K562 (cell line): Measurements from ENCODE around the gene RILP. TPM values are rescaled to one million over a fixed set of nuclear protein-coding genes. Genes with fewer than 3 reads are reported as not detected.

ENCODE experiments used
- AFF4 ChIP-seq: sonication (generic); formaldehyde crosslinking; IDR thresholded peaks from 2 replicates; pipeline ENCODE4 v1.8.0; 2023; ENCODE audit warnings: mild to moderate bottlenecking, missing genetic modification reagents
- ATF1 ChIP-seq, 2 experiments: fragments of 450-650 bp in 1 of 2; IDR thresholded peaks; 2 replicates each; pipeline ENCODE4 v1.6.1; 2016; ENCODE audit warnings: missing compliant biosample characterization in 1 of 2, missing genetic modification characterization in 1 of 2
- CCNT2 ChIP-seq: IDR thresholded peaks from 2 replicates; pipeline ENCODE4 v1.6.1; 2011; ENCODE audit warnings: borderline replicate concordance, low read depth, mild to moderate bottlenecking, moderate library complexity, mixed read lengths, low read length; ENCODE audit not compliant: insufficient read length; ENCODE audit errors: extremely low read depth
- CEBPB ChIP-seq: fragments of 450-650 bp; IDR thresholded peaks from 2 replicates; pipeline ENCODE4 v1.6.1; 2016; ENCODE audit warnings: missing genetic modification characterization, missing compliant biosample characterization
- HDGF ChIP-seq: fragments of 450-650 bp; IDR thresholded peaks from 2 replicates; pipeline ENCODE4 v1.6.1; 2016
- MCM7 ChIP-seq, 2 experiments: fragments of 450-650 bp; IDR thresholded peaks; 2 replicates each; pipeline ENCODE4 v1.6.1; 2016 to 2018
- PBX2 ChIP-seq, 2 experiments: IDR thresholded peaks in 1 of 2; conservative IDR thresholded peaks in 1 of 2; 2 replicates each; pipeline ENCODE4 v1.6.1; 2016; ENCODE audit warnings: low read depth in 2 of 2, mild to moderate bottlenecking in 1 of 2, missing compliant biosample characterization in 1 of 2, missing genetic modification characterization in 1 of 2, moderate library complexity in 1 of 2
- PTRF ChIP-seq: fragments of 450-650 bp; IDR thresholded peaks from 2 replicates; pipeline ENCODE4 v1.6.1; 2016; ENCODE audit warnings: mild to moderate bottlenecking, missing genetic modification characterization, missing compliant biosample characterization
- TBL1XR1 ChIP-seq, 2 experiments: IDR thresholded peaks; 2 replicates each; pipeline ENCODE4 v1.6.1; 2012; ENCODE audit warnings: improper control_type of control experiment in 2 of 2, low read length in 2 of 2, mild to moderate bottlenecking in 1 of 2
- THRB ChIP-seq: fragments of 450-650 bp; formaldehyde crosslinking; conservative IDR thresholded peaks from 2 replicates; pipeline ENCODE4 v1.4.0; 2022; ENCODE audit warnings: mild to moderate bottlenecking, missing genetic modification characterization
- ZNF232 ChIP-seq: sonication (generic); formaldehyde crosslinking; IDR thresholded peaks from 2 replicates; pipeline ENCODE4 v1.8.0; 2022; ENCODE audit warnings: mild to moderate bottlenecking, missing genetic modification reagents
- ZNF24 ChIP-seq: fragments of 450-650 bp; IDR thresholded peaks from 2 replicates; pipeline ENCODE4 v1.6.1; 2016
- ZNF584 ChIP-seq: fragments of 200-800 bp; sonication (Bioruptor generic); IDR thresholded peaks from 2 replicates; pipeline ENCODE4 v1.6.1; 2016; ENCODE audit warnings: low read depth, mild to moderate bottlenecking, missing genetic modification characterization, missing compliant biosample characterization
- polyA plus RNA-seq, 8 experiments: library from polyadenylated mRNA; depleted of rRNA in 4 of 8; stranded (reverse) in 5 of 8; unstranded in 3 of 8; fragments of >200 nt; fragmentation: Nextera tagmentation in 2 of 8; fragmentation: Illumina TruSeq in 1 of 8; extraction: Ambion mirVana in 2 of 8; extraction: Trizol in 1 of 8; gene quantifications; 2 replicates each; pipeline versions ENCODE4 v1.2.1 to v1.2.3, GENCODE V29; 2011 to 2014; ENCODE audit warnings: inconsistent platforms in 1 of 8, missing spikeins in 1 of 8
- total RNA-seq, 7 experiments: library from RNA; depleted of rRNA in 6 of 7; stranded (reverse); fragments of >200 nt in 6 of 7; fragmentation: Illumina TruSeq in 2 of 7; extraction: Trizol in 2 of 7; gene quantifications; 2 replicates each; pipeline versions ENCODE4 v1.2.1 to v1.2.3, GENCODE V29; 2011 to 2021; ENCODE audit warnings: low replicate concordance in 1 of 7
- TF ChIP-seq, protein P1 (sequence below): sonication (generic); formaldehyde crosslinking; IDR thresholded peaks from 2 replicates; pipeline ENCODE4 v1.4.0; 2020; ENCODE audit warnings: mild to moderate bottlenecking, missing genetic modification reagents
- TF ChIP-seq, protein P2 (sequence below): sonication (generic); formaldehyde crosslinking; IDR thresholded peaks from 2 replicates; pipeline ENCODE4 v1.8.0; 2022; ENCODE audit warnings: mild to moderate bottlenecking, missing genetic modification reagents

Gene RILP
- total and polyA plus RNA-seq, 9 of the 15 experiments (the other 6 are each of a cell fraction or from before 2014, with no cell fraction given): 0.75 to 54.9 (median 27.8) TPM

GRCh38 chr17:1649844-1650501 is at the start of gene RILP (continued):
- TF ChIP-seq PBX2 (CRISPR knock-in tag; IDR thresholded peaks at IDR 0.05; ENCODE audit: low read depth) (no peak), PBX2 (tag; conservative IDR thresholded peaks at IDR 0.05; ENCODE audit: low read depth) (no peak), MCM7 (IDR thresholded peaks at IDR 0.05) (no peak), ZNF24 (no peak), CCNT2 (peak; percentile 17), ATF1 (CRISPR knock-in tag; IDR thresholded peaks at IDR 0.05) (no peak), ATF1 (tag; IDR thresholded peaks at IDR 0.05) (no peak; the same call in 1 of the 2 replicates), ZNF232 (CRISPR knock-in tag) (no peak), PTRF (tag) (no peak), CEBPB (no peak), TBL1XR1 (IDR thresholded peaks at IDR 0.05; ENCODE audit: low read length in 2 of 2) (peak; percentile 38 to 63; a peak in 3 of 4 replicates), HDGF (no peak), ZNF584 (CRISPR knock-in tag) (no peak), THRB (CRISPR knock-in tag) (0 out of 2 replicates have a peak, but pooled peaks have one; percentile 56), AFF4 (CRISPR knock-in tag) (no peak; the same call in 1 of the 2 replicates)
- TF ChIP-seq, protein P1, sequence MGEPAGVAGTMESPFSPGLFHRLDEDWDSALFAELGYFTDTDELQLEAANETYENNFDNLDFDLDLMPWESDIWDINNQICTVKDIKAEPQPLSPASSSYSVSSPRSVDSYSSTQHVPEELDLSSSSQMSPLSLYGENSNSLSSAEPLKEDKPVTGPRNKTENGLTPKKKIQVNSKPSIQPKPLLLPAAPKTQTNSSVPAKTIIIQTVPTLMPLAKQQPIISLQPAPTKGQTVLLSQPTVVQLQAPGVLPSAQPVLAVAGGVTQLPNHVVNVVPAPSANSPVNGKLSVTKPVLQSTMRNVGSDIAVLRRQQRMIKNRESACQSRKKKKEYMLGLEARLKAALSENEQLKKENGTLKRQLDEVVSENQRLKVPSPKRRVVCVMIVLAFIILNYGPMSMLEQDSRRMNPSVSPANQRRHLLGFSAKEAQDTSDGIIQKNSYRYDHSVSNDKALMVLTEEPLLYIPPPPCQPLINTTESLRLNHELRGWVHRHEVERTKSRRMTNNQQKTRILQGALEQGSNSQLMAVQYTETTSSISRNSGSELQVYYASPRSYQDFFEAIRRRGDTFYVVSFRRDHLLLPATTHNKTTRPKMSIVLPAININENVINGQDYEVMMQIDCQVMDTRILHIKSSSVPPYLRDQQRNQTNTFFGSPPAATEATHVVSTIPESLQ (CRISPR knock-in tag): no peak
- TF ChIP-seq, protein P2, sequence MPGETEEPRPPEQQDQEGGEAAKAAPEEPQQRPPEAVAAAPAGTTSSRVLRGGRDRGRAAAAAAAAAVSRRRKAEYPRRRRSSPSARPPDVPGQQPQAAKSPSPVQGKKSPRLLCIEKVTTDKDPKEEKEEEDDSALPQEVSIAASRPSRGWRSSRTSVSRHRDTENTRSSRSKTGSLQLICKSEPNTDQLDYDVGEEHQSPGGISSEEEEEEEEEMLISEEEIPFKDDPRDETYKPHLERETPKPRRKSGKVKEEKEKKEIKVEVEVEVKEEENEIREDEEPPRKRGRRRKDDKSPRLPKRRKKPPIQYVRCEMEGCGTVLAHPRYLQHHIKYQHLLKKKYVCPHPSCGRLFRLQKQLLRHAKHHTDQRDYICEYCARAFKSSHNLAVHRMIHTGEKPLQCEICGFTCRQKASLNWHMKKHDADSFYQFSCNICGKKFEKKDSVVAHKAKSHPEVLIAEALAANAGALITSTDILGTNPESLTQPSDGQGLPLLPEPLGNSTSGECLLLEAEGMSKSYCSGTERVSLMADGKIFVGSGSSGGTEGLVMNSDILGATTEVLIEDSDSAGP (CRISPR knock-in tag): no peak
